Sigmoid colon (tissue), 4 donors: ENCODE results near the gene CA11.

Experiments
- EP300 ChIP-seq, 4 donors: sonication (generic); formaldehyde crosslinking; IDR thresholded peaks; one replicate each; pipeline ENCODE4 v1.6.1; 2017; ENCODE audit warnings: antibody characterized with exemption in 4 of 4
- POLR2A ChIP-seq, 2 donors: fragments of 450-650 bp; IDR thresholded peaks; one replicate each; pipeline ENCODE4 v1.6.1; 2016; ENCODE audit warnings: antibody characterized with exemption in 2 of 2, mild to moderate bottlenecking in 2 of 2, moderate library complexity in 2 of 2
- POLR2AphosphoS5 ChIP-seq, 4 donors: sonication (generic); formaldehyde crosslinking; IDR thresholded peaks; one replicate each; pipeline ENCODE4 v1.6.1; 2017; ENCODE audit warnings: antibody characterized with exemption in 4 of 4
- TF ChIP-seq, protein P1 (sequence below), 4 experiments: fragments of 450-650 bp in 3 of 4; fragments of 200-600 bp in 1 of 4; IDR thresholded peaks; one replicate each; pipeline ENCODE4 v1.5.1; 2016 to 2019; ENCODE audit warnings: antibody characterized with exemption in 4 of 4, mild to moderate bottlenecking in 3 of 4, moderate library complexity in 2 of 4

GRCh38 chr19:48631225-48631624 is 14.8 kb downstream of the CA11 start:
- TF ChIP-seq, protein P1, sequence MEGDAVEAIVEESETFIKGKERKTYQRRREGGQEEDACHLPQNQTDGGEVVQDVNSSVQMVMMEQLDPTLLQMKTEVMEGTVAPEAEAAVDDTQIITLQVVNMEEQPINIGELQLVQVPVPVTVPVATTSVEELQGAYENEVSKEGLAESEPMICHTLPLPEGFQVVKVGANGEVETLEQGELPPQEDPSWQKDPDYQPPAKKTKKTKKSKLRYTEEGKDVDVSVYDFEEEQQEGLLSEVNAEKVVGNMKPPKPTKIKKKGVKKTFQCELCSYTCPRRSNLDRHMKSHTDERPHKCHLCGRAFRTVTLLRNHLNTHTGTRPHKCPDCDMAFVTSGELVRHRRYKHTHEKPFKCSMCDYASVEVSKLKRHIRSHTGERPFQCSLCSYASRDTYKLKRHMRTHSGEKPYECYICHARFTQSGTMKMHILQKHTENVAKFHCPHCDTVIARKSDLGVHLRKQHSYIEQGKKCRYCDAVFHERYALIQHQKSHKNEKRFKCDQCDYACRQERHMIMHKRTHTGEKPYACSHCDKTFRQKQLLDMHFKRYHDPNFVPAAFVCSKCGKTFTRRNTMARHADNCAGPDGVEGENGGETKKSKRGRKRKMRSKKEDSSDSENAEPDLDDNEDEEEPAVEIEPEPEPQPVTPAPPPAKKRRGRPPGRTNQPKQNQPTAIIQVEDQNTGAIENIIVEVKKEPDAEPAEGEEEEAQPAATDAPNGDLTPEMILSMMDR (IDR thresholded peaks at IDR 0.05) = no peak
- TF ChIP-seq POLR2A (IDR thresholded peaks at IDR 0.05) (no peak), EP300 (IDR thresholded peaks at IDR 0.05) (no peak), POLR2AphosphoS5 (IDR thresholded peaks at IDR 0.05) (no peak)
